NCI-H2029 treated with DMSO at 0.1 percent for 48 hours (cell line): ENCODE measurements around the gene CYSRT1.

ENCODE experiments used
- DNase-seq: peaks from one replicate; lab custom pipeline; 2025; lab: John Stamatoyannopoulos, UW

Gene CYSRT1

DNA sequence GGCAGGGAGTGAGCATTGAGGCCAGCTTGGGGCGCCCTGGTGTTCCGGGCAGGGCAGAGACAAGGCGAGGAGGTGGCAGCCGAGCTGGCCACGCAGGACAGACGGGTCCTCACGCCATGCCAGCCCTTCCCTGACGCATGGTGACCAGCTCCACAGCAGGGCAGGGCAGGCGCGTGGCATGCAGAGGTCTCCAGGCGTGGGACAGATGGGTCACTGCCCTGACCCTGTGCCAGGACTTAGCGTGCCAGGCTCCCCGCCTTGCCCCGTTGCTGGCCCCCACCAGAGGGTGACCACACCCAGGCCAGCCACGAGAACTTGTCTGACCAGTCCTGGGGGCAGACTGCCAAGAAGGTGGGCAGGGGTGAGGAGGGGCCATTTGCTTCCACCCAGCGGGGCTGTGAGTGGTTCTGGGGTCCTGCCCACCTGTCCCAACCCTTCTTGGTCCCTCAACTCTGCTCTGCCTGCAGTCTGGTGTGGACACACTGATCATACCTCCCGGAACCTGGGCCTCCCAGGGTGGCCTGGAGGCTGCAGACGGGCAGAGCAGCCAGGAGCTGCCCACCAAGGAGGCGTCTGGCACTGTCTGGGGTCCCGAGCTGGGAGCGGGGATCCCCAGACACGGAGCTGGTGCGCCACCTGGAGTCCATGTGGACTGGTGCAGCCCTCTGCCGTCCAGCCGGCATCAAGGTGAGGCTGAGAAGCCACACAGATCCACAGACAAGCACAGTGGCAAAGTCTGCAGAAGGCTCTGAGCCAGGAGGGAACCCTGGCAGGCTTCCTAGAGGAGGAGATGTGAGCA lies 2.3 kb downstream of the CYSRT1 start, which contains the start of gene RNF224:
Gene RNF224 (plus strand): TSS at position 449 of the 799 bp plus-strand sequence. CDS start 834 bp downstream, outside the sequence.
- DNase-seq, result peak; percentile 35

DNA sequence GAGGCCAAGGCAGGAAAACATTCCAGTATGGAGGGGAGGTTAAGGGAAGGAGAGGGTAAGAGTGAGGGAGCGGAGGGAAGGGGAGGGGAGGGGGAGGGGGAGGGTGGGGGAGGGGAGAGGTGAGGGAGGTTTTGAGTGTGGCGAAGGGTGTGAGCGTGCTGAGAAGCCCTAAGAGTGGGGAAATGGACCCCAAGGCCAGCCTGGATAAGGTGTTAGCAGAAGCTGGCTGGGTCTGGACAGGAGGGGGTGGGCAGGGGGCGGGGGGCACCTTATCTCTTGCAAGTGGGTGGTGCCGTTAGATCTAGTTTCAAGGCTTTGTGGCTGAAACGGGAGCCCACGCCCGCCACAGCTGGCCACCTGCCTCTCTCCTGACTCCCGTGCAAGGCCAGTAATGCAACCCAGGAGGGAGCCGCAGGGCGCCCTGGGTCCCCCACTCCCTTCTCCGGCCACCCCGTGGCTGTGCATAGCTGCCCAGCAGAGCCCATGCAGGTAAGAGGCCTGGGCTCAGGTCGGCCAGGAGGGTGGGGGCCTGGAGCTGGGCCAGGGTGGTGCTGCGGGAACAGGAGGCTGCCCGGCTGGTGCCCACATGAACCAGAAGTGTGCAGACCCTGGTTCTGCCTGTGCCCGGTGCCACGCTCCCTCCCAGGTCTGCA lies 3.0 kb downstream of the CYSRT1 start:
- no peak for DNase-seq

GRCh38 chr9:137228506-137228967 lies 3.6 kb downstream of the CYSRT1 start:
- no peak for DNase-seq

DNA sequence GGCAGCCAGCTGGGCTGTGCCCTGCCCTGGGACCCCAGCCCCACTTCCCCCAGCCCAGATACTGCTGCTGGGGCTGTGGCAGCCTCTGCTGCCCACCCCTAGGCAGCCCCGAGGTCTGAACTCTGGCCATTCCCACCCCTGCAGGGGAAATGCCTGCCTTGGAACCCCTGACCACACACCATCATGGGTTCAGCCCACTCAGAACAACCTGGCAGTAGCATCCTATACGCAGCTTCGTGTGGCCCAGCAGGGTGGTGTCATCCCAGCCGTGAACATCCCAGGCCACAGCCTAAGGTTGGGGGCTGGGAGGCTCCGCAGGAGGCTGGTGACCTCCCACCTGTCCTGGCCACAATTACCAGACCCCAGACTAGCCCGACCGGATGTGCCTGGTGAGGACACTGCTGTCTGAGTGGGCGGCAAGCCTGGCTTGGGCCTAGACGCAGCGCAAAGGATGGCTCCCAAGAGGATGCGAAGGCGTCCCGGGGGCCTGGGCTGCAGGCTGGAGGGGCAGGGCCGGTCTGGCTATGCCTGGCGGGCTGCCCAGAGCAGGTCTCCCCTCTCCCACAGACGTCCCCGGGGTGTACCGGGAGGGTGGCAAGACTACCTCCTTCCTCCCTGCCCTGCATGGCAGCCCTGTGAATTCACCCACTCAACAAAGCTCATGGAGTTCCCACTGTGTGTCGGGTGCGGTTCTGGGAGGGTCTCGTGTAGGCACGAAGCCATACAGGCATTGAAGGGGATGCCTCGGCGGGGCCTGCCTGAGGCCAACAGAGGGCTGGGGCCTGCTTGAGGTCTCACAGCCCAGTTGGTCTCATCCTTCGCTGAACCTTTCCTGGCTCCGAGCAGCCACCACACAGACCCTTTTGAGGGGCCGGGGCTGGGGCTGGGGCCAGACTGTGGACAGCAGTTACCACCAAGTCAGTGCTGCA lies 4.3 kb downstream of the CYSRT1 start:
- no peak for DNase-seq

GRCh38 chr9:137229903-137230704 lies 5.1 kb downstream of the CYSRT1 start:
- DNase-seq, result no peak

DNA sequence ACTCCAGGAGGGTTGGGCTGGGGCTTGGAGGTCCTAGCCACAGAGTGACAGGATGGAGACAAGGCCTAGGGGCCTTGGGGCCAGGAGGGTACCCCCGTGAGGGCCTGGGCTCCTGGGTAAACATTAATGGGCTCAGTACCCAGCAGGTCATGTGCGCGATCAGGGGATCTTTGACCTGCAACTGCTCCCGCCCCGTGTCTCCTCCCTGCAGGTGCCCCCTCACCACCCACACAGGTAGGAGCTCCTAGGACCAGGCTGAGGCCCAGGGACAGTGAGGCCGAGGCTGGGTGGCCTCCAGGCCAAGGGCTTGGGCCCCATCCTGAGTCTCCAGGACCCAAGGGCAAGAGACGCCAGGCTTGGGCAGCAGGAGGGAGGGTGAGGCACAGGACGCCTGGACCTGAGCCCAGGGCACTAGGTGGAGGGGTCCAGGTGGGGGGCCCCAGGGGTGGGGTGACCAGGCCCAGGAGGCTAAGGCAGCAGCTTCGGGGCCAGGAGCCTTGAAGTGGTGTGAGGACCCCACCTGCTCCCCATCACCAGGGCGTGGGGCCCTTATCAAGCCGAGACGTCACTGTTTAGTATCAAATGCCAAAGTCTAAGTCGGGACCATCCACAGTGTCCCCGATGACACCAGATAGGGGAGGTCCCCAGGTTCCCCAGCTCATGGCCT lies 5.9 kb downstream of the CYSRT1 start, which contains the start of gene SLC34A3:
Gene SLC34A3 (plus strand): TSS at position 197 of the 667 bp plus-strand sequence. CDS start 802 bp downstream, outside the sequence.
- no peak for DNase-seq

DNA sequence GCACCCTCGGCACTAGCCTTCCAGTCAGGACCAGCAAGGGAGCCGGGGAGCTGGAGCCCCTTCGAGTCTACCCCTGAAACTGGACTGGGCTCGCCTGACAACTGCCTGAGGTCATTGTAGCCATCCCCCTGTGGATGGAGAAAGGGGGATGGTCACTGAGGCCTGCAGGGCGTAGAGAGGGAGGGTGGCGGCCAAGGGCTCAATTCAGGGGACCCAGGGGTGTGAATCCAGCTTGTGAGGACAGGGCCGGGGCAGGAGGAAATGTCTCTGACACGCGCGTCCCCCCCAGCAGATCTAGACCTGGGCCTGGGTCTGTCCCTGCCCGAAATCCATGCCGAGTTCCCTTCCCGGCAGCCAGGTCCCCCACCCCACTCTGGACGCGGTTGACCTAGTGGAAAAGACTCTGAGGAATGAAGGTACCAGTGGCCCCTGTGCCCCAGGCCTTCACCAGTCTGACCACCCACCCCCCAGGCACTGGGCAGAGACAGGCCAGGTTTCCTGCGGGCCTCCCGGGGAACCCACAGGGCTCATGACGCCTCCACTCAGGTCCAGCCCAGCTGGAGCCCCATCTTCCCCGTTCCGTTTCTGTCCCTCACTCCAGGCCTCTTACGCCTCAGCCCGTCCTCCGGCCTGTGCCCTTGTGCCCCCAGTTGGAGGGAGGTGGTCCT lies 6.5 kb downstream of the CYSRT1 start:
- DNase-seq, result no peak

- DNase-seq, result no peak
Measured at GRCh38 chr9:137232101-137232500, 7.1 kb downstream of the CYSRT1 start.

DNA sequence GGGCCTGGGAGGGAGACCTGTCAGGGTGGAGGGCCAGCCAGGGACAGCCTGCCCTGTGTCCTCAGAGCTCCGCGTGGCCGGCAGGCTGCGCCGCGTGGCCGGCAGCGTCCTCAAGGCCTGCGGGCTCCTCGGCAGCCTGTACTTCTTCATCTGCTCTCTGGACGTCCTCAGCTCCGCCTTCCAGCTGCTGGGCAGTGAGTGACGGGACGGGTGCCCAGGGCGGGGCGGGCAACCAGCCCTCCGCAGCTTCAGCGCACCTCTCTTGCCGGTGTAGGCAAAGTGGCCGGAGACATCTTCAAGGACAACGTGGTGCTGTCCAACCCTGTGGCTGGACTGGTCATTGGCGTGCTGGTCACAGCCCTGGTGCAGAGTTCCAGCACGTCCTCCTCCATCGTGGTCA lies 7.5 kb downstream of the CYSRT1 start:
- no peak for DNase-seq

- DNase-seq, result no peak
Measured at GRCh38 chr9:137233143-137233980, 8.4 kb downstream of the CYSRT1 start.

- no peak for DNase-seq
Measured at GRCh38 chr9:137234055-137234697, 9.2 kb downstream of the CYSRT1 start.

- DNase-seq, result no peak
Measured at GRCh38 chr9:137234758-137235423, 9.9 kb downstream of the CYSRT1 start.

DNA sequence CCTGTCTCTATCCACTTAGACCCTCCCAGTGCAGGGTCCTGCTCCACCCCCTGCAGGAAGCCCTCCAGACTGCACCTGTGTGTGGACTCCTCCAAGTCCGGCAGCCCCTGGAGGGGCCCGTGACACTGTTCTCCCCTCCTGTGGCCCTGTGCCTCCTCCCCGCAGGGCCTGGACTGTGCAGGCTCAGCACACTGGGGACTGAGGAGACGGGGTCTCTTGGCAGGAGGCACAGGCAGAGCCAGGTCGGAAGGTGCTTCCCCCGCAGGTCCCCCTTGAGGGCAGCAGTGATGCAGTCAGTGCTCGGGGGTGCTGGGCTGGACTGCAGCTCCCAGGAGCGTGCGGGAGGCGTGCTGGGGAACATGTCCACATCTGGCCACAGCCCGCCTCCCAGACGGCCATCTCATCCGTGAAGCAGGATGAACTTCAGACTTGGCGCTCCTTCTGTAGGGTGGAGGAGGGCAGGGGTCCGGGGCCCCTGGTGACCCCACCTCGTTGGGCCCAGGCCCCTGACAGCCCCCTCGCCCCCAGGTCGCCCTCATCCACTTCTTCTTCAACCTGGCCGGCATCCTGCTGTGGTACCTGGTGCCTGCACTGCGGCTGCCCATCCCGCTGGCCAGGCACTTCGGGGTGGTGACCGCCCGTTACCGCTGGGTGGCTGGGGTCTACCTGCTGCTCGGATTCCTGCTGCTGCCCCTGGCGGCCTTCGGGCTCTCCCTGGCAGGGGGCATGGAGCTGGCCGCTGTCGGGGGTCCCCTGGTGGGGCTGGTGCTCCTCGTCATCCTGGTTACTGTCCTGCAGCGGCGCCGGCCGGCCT lies 10.7 kb downstream of the CYSRT1 start:
- DNase-seq, result no peak

DNA sequence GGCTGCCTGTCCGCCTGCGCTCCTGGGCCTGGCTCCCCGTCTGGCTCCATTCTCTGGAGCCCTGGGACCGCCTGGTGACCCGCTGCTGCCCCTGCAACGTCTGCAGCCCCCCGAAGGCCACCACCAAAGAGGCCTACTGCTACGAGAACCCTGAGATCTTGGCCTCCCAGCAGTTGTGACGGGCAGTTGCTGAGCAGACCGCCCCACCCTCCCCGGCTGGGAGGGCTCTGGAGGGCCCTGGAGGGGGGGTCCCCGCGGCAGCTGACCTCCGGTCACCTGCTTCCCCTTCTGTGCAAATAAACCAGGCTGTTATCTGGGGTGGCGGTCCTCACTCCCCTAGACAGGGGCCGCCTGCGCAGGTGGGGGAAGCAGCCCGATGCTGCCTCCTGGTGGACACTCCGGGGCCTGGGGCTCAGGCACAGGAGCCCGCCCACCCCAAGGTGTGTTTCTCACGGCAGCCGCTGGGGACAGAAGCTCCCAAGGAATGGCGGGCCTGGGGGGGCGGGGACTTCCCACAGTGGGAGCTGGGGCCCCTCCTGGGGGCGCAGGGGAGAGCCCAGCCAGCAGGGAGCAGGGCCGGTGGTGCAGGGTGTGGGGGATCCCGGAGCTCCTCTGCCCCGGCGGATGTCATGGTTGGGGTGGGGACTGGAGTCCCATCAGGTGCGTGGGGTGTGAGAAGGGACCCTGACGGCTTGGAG lies 11.4 kb downstream of the CYSRT1 start:
- peak; percentile 52 for DNase-seq

DNA sequence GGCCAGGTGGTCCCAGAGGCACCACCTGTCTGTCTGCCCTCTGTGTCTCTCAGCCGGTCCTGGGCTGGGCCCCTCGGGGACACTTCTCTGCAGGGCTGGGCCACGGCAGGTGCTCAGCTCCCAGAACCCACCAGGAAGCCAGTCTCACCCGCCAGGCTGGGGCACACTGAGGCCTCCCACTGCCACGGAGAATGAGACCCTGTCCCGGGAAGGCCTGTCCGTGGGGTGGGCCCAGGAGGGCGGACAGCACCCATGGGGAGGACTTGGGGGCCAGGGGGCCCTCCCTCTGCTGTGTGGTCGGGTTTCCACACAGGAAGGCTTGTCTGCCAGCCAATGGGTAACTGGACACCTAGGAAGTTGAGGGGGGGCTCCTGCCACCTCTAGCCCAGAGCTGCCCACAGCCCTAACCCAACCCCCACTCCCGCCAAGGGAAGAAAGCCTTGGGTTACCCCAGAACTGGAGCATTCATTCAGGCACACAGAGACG lies 12.0 kb downstream of the CYSRT1 start:
- peak; percentile 26 for DNase-seq
